ENCODE results near the gene MTHFSD. TPM values are rescaled to one million over a fixed set of nuclear protein-coding genes. Genes with fewer than 3 reads are reported as not detected.

Gene MTHFSD
- total RNA-seq, 2 experiments from 2014 or later, result 7.3 to 7.9 TPM

DNA sequence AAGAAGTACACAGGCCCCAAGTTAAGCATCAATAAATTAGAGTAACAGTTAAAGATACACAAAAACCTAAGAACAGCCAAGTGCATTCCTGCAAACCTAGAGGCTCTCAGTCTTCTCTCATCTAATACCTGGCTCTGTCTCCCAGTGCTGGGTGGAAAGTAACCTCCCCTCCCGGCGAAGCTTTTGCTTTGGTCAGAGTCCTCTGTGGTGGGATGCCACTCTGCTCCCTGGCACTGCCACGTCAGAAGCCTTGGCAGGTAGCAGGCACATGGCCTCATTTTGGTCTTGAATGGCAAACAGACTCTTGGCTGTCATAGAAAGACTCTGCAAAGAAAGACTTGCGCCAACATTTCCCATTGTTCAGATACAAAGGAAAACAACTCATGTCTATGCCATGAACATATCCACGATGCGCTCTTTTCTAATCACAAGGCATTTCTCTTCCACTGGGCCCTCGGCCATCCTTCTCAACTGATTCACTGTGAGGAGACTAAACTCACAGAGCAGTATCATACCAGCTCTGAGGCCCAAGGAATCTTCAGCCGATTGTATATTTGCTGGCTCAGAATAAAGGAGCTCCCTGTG is 21.2 kb downstream of the MTHFSD start:
- peaks cover 21% of the 10 kb centered on the region for H3K36me3 ChIP-seq (ENCODE audit: insufficient read depth, low read length)
- H3K4me1 Mint-ChIP-seq (ENCODE audit: low read depth), result no peaks in the 10 kb centered on the region
- no peaks in the 10 kb centered on the region for H3K27me3 Mint-ChIP-seq
- ATAC-seq (ENCODE audit: poor library complexity), result no peak
- TF ChIP-seq, protein P1, sequence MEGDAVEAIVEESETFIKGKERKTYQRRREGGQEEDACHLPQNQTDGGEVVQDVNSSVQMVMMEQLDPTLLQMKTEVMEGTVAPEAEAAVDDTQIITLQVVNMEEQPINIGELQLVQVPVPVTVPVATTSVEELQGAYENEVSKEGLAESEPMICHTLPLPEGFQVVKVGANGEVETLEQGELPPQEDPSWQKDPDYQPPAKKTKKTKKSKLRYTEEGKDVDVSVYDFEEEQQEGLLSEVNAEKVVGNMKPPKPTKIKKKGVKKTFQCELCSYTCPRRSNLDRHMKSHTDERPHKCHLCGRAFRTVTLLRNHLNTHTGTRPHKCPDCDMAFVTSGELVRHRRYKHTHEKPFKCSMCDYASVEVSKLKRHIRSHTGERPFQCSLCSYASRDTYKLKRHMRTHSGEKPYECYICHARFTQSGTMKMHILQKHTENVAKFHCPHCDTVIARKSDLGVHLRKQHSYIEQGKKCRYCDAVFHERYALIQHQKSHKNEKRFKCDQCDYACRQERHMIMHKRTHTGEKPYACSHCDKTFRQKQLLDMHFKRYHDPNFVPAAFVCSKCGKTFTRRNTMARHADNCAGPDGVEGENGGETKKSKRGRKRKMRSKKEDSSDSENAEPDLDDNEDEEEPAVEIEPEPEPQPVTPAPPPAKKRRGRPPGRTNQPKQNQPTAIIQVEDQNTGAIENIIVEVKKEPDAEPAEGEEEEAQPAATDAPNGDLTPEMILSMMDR (IDR thresholded peaks at IDR 0.05), result no peak
- no peak overlapping the region for H3K4me3 ChIP-seq (ENCODE audit: low read length)
- H3K27me3 ChIP-seq (ENCODE audit: control insufficient read depth in 1 of 2, insufficient read depth in 2 of 2, low read length in 2 of 2), result no peaks in the 10 kb centered on the region
- ChIA-PET CTCF (no interaction called here), POLR2A (no interaction called here)
- no peaks in the 10 kb centered on the region for H3K4me1 ChIP-seq (ENCODE audit: insufficient read depth, low read length)
- no peak for DNase-seq
- H3K27ac ChIP-seq (ENCODE audit: low read depth in 1 of 2, low read length in 2 of 2), result no peak overlapping the region
- H3K9me3 Mint-ChIP-seq, result no peaks in the 10 kb centered on the region
- H3K27ac Mint-ChIP-seq, result no peak overlapping the region
- no peaks in the 10 kb centered on the region for H3K9me3 ChIP-seq (ENCODE audit: control insufficient read depth in 1 of 2, insufficient read depth in 1 of 2, low read length in 2 of 2)
- intact Hi-C loops (cut with DNase I, micrococcal nuclease), result no loop called here
- H3K4me3 Mint-ChIP-seq, result no peak overlapping the region
- peaks cover 62% of the 10 kb centered on the region for H3K36me3 Mint-ChIP-seq (ENCODE audit: low read depth)

DNA sequence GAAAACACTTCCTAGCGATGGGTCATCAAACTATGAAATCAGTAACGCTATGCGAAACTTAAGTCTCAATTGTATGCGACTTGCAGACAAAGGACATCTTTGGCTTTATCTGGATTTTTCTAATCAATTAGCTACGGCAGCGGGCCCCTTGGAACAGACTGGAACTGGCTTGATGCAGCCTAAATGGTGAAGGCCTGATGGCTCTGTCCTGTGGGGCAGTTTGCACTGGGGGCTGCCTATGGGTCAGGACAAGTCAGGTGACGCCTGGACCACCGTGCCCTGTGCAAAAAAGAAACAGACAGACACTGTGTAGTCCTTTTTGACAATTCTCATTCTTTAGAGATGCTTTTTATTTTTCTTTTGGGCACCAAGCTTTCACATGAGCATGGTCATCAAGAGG is 22.0 kb downstream of the MTHFSD start:
- POLR2A ChIA-PET, result no interaction called here
- H3K4me1 ChIP-seq (ENCODE audit: insufficient read depth, low read length), result no peaks in the 10 kb centered on the region
- CTCF ChIA-PET, result no interaction called here
- DNase-seq (no peak), ATAC-seq (ENCODE audit: poor library complexity) (no peak)
- H3K27ac ChIP-seq (ENCODE audit: low read depth in 1 of 2, low read length in 2 of 2), result no peak overlapping the region
- peaks cover 0 to 8% of the 10 kb centered on the region in 2 experiments for H3K9me3 ChIP-seq (ENCODE audit: control insufficient read depth in 1 of 2, insufficient read depth in 1 of 2, low read length in 2 of 2)
- H3K27me3 ChIP-seq (ENCODE audit: control insufficient read depth in 1 of 2, insufficient read depth in 2 of 2, low read length in 2 of 2), result no peaks in the 10 kb centered on the region
- peaks cover 14% of the 10 kb centered on the region for H3K36me3 ChIP-seq (ENCODE audit: insufficient read depth, low read length)
- H3K4me3 ChIP-seq (ENCODE audit: low read length), result no peak overlapping the region
- Mint-ChIP-seq H3K36me3 (ENCODE audit: low read depth) (peaks cover 54% of the 10 kb centered on the region), H3K27ac (no peak overlapping the region), H3K4me1 (ENCODE audit: low read depth) (no peaks in the 10 kb centered on the region), H3K9me3 (no peaks in the 10 kb centered on the region), H3K4me3 (no peak overlapping the region), H3K27me3 (no peaks in the 10 kb centered on the region)
- intact Hi-C loops (cut with DNase I, micrococcal nuclease), result no loop called here
- TF ChIP-seq, protein P1 (IDR thresholded peaks at IDR 0.05), result no peak

DNA sequence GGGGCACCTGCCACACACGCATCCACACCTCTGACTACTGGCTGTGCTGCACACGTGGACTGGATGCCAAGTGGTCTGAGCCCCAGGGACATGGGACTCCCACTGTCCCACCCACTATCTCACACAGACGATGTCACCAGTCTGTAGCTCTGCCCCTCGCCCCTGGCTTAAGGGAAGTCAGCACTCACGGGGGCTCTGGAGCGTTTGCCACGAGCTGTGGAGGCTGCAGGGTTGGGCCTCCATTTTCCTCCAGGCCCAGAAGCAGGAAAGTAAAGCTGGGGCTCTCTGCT is 22.6 kb downstream of the MTHFSD start:
- TF ChIP-seq, protein P1 (IDR thresholded peaks at IDR 0.05), result no peak
- no peak overlapping the region for H3K4me3 ChIP-seq (ENCODE audit: low read length)
- POLR2A ChIA-PET, result no interaction called here
- CTCF ChIA-PET, result no interaction called here
- Mint-ChIP-seq H3K36me3 (ENCODE audit: low read depth) (peaks cover 50% of the 10 kb centered on the region), H3K4me1 (ENCODE audit: low read depth) (no peaks in the 10 kb centered on the region), H3K9me3 (no peaks in the 10 kb centered on the region), H3K27ac (no peak overlapping the region), H3K27me3 (no peaks in the 10 kb centered on the region), H3K4me3 (no peak overlapping the region)
- H3K4me1 ChIP-seq (ENCODE audit: insufficient read depth, low read length), result no peaks in the 10 kb centered on the region
- H3K27me3 ChIP-seq (ENCODE audit: control insufficient read depth in 1 of 2, insufficient read depth in 2 of 2, low read length in 2 of 2), result no peaks in the 10 kb centered on the region
- peaks cover 8% of the 10 kb centered on the region for H3K36me3 ChIP-seq (ENCODE audit: insufficient read depth, low read length)
- ATAC-seq (ENCODE audit: poor library complexity), result no peak
- no peak for DNase-seq
- no peak overlapping the region for H3K27ac ChIP-seq (ENCODE audit: low read depth in 1 of 2, low read length in 2 of 2)
- intact Hi-C loops (cut with DNase I, micrococcal nuclease), result no loop called here
- peaks cover 0 to 10% of the 10 kb centered on the region in 2 experiments for H3K9me3 ChIP-seq (ENCODE audit: control insufficient read depth in 1 of 2, insufficient read depth in 1 of 2, low read length in 2 of 2)
